ENCODE measurements around the gene ADNP.

DNA sequence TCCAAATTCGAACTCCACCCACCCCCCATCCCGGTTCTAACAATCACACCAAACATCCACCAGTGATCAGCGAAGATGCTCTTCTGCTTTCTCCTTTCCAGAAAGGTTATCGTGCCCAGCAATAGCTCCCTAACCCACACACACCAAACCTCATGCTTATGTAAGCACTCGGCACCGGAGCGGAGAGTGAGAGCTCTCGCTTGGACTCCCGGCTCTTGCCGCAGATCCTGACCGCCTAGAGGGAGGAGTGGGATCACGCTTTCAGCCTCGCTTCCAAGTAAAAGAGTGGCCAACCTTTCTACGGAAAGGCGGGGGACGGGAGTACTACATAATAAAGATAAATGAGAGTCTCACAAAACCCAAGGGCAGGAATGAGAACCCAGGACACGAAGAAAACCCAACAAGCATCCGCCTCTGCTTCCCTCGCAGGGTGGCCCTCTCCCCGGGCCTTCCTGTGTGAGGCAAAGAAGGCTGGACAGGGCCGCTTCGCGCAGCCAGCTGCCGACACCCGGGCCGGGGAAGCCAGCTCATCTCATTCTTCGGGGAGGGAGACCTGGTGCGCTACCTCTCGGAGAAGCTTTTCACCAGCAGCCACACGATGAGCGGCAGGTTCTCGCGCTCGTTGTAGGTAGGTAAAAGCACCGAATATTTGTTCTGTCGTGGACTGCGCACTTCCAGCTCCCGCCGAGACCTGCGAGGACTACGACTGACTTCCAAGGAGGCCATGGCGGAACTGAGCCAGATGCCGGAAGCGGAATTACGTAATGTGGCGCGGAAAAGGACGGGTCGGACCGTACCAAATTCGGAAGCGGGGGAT lies 26.8 kb upstream of the ADNP start, which contains the start of gene DPM1:
- TF ChIP-seq EZH2 (IDR thresholded peaks at IDR 0.05), result no peak
- TF ChIP-seq POLR2AphosphoS5 (IDR thresholded peaks at IDR 0.05; ENCODE audit: borderline replicate concordance, low read depth, low read length), result peak; percentile 97
